WTC11 (cell line): ENCODE data around the gene BMP7. TPM values are rescaled to one million over a fixed set of nuclear protein-coding genes. Genes with fewer than 3 reads are reported as not detected.

Source experiments
- ATAC-seq: fragments of 200-7000 bp; cut with Tn5 transposase; 2 replicates; pipeline ENCODE4 v1.10.0; 2021; ENCODE audit warnings: mild to moderate bottlenecking, moderate library complexity
- CTCF ChIA-PET: fragments of 300-600 bp; sonication (Branson Sonifier 250); formaldehyde crosslinking; loops from one replicate; lab custom pipeline; 2021; ENCODE audit warnings: antibody characterized with exemption; lab: Charles Lee
- POLR2A ChIA-PET: fragments of 350-600 bp; sonication (Branson Sonifier 250); formaldehyde crosslinking; loops from one replicate; lab custom pipeline; 2021; ENCODE audit warnings: antibody characterized with exemption; lab: Charles Lee
- DNase-seq: peaks from one replicate; pipeline ENCODE4 v3.0.0; 2021; ENCODE audit warnings: low spot score
- H3K27ac Mint-ChIP-seq: 2 replicates; pipeline ENCODE4 v1.8.0; 2021; ENCODE audit warnings: mixed read lengths
- H3K27me3 Mint-ChIP-seq: 2 replicates; pipeline ENCODE4 v1.8.0; 2021; ENCODE audit warnings: low read depth, mild to moderate bottlenecking, moderate library complexity, mixed read lengths
- H3K36me3 Mint-ChIP-seq: 2 replicates; pipeline ENCODE4 v1.8.0; 2021; ENCODE audit warnings: mixed read lengths
- H3K4me1 Mint-ChIP-seq: 2 replicates; pipeline ENCODE4 v1.8.0; 2022; ENCODE audit warnings: mixed read lengths
- H3K4me3 Mint-ChIP-seq: 2 replicates; pipeline ENCODE4 v1.8.0; 2021; ENCODE audit warnings: mild to moderate bottlenecking, moderate library complexity, mixed read lengths
- H3K9me3 Mint-ChIP-seq: 2 replicates; pipeline ENCODE4 v1.8.0; 2021; ENCODE audit warnings: mixed read lengths
- CREB1 ChIP-seq: sonication (generic); formaldehyde crosslinking; IDR thresholded peaks from 2 replicates; pipeline ENCODE4 v1.8.0; 2023; ENCODE audit warnings: mild to moderate bottlenecking, missing genetic modification reagents
- FOXP1 ChIP-seq: sonication (generic); formaldehyde crosslinking; IDR thresholded peaks from 2 replicates; pipeline ENCODE4 v1.8.0; 2022; ENCODE audit warnings: missing genetic modification reagents, mild to moderate bottlenecking, moderate library complexity, borderline replicate concordance
- HMGXB4 ChIP-seq: sonication (generic); formaldehyde crosslinking; IDR thresholded peaks from 2 replicates; pipeline ENCODE4 v1.8.1; 2023; ENCODE audit warnings: mild to moderate bottlenecking, moderate library complexity, missing genetic modification reagents
- IRF1 ChIP-seq: sonication (generic); formaldehyde crosslinking; IDR thresholded peaks from 2 replicates; pipeline ENCODE4 v1.8.0; 2023; ENCODE audit warnings: missing genetic modification reagents
- JUN ChIP-seq: sonication (generic); formaldehyde crosslinking; IDR thresholded peaks from 2 replicates; pipeline ENCODE4 v1.8.0; 2023; ENCODE audit warnings: mild to moderate bottlenecking, missing genetic modification reagents
- KAT7 ChIP-seq: sonication (generic); formaldehyde crosslinking; IDR thresholded peaks from 2 replicates; pipeline ENCODE4 v1.8.1; 2023; ENCODE audit warnings: missing genetic modification reagents, mild to moderate bottlenecking, borderline replicate concordance
- MAX ChIP-seq: sonication (generic); formaldehyde crosslinking; IDR thresholded peaks from 2 replicates; pipeline ENCODE4 v1.8.0; 2022; ENCODE audit warnings: mild to moderate bottlenecking, missing genetic modification reagents
- NR3C1 ChIP-seq: sonication (generic); formaldehyde crosslinking; conservative IDR thresholded peaks from 2 replicates; pipeline ENCODE4 v1.8.1; 2023; ENCODE audit warnings: low read depth, mild to moderate bottlenecking, missing genetic modification reagents
- OVOL2 ChIP-seq: fragments of 250-450 bp; sonication (Bioruptor Pico); IDR thresholded peaks from 2 replicates; pipeline ENCODE4 v1.9.0; 2021; ENCODE audit warnings: mild to moderate bottlenecking, borderline replicate concordance
- SMAD4 ChIP-seq: sonication (generic); formaldehyde crosslinking; IDR thresholded peaks from 2 replicates; pipeline ENCODE4 v1.8.0; 2022; ENCODE audit warnings: mild to moderate bottlenecking, missing genetic modification reagents
- SP1 ChIP-seq: sonication (generic); formaldehyde crosslinking; conservative IDR thresholded peaks from 2 replicates; pipeline ENCODE4 v1.8.1; 2022; ENCODE audit warnings: missing genetic modification reagents
- STAT6 ChIP-seq: sonication (generic); formaldehyde crosslinking; conservative IDR thresholded peaks from 2 replicates; pipeline ENCODE4 v1.8.1; 2023; ENCODE audit warnings: mild to moderate bottlenecking, low read depth, missing genetic modification reagents, moderate library complexity
- TEAD4 ChIP-seq: sonication (generic); formaldehyde crosslinking; IDR thresholded peaks from 2 replicates; pipeline ENCODE4 v1.8.0; 2022; ENCODE audit warnings: mild to moderate bottlenecking, missing genetic modification reagents
- TP53 ChIP-seq: sonication (generic); formaldehyde crosslinking; IDR thresholded peaks from 2 replicates; pipeline ENCODE4 v1.8.1; 2023; ENCODE audit warnings: mild to moderate bottlenecking, missing genetic modification reagents
- ZMAT4 ChIP-seq: fragments of 250-450 bp; sonication (Bioruptor Pico); IDR thresholded peaks from 2 replicates; pipeline ENCODE4 v1.9.0; 2021; ENCODE audit warnings: mild to moderate bottlenecking
- ZNF317 ChIP-seq: sonication (generic); formaldehyde crosslinking; IDR thresholded peaks from 2 replicates; pipeline ENCODE4 v1.8.1; 2023; ENCODE audit warnings: low read depth, mild to moderate bottlenecking, moderate library complexity, missing genetic modification reagents, borderline replicate concordance
- ZNF425 ChIP-seq: fragments of 250-450 bp; sonication (Bioruptor Pico); conservative IDR thresholded peaks from 2 replicates; pipeline ENCODE4 v1.9.0; 2021; ENCODE audit warnings: mild to moderate bottlenecking
- ZNF532 ChIP-seq: fragments of 250-450 bp; sonication (Bioruptor Pico); IDR thresholded peaks from 2 replicates; pipeline ENCODE4 v1.9.0; 2021; ENCODE audit warnings: mild to moderate bottlenecking, borderline replicate concordance
- total RNA-seq: library from RNA; stranded (reverse); gene quantifications from 3 replicates; pipeline ENCODE4 v1.2.3, GENCODE V29; 2021

The BMP7 gene
- total RNA-seq, 1 experiment from 2014 or later, result 40.7 TPM

- TF ChIP-seq ZNF425 (CRISPR knock-in tag) (no peak), TP53 (CRISPR knock-in tag) (no peak), SMAD4 (no peak), ZNF317 (CRISPR knock-in tag) (no peak), HMGXB4 (CRISPR knock-in tag) (no peak), NR3C1 (CRISPR knock-in tag) (no peak), JUN (no peak), SP1 (CRISPR knock-in tag) (no peak), ZNF532 (CRISPR knock-in tag) (no peak), IRF1 (no peak), KAT7 (CRISPR knock-in tag) (no peak), TEAD4 (no peak), CREB1 (CRISPR knock-in tag) (no peak), ZMAT4 (CRISPR knock-in tag) (no peak), OVOL2 (no peak)
Observed at GRCh38 chr20:57190536-57191264, 75.7 kb downstream of the BMP7 start (continued).

GRCh38 chr20:57189713-57190112 is 76.7 kb downstream of the BMP7 start:
- Mint-ChIP-seq H3K36me3 (peaks cover 7% of the 10 kb centered on the region), H3K27me3 (no peaks in the 10 kb centered on the region; the same call in 1 of the 2 replicates), H3K9me3 (peaks cover 7% of the 10 kb centered on the region), H3K4me1 (no peaks in the 10 kb centered on the region), H3K4me3 (no peak overlapping the region), H3K27ac (peak overlapping the region; percentile 41; the same call in 1 of the 2 replicates)
- POLR2A ChIA-PET, result no interaction called here
- no peak for DNase-seq
- ATAC-seq, result no peak
- no peak for TF ChIP-seq TEAD4
- TF ChIP-seq MAX (CRISPR knock-in tag), result no peak
- TF ChIP-seq STAT6, result no peak
- TF ChIP-seq FOXP1, result no peak
- TF ChIP-seq OVOL2, result no peak
- CTCF ChIA-PET, result no interaction called here
